Astrocyte of the hippocampus (primary cell): ENCODE data around the gene TRIM8.
"Not testable (repeated sequence)": the region's sequence is repeated elsewhere in the genome, so short reads cannot be mapped to it uniquely, and the experiment has no call there.

Experiments used
- DNase-seq: peaks from one replicate; pipeline ENCODE4 v3.0.0; 2011; ENCODE audit warnings: low read depth, low spot score

The TRIM8 gene

DNA sequence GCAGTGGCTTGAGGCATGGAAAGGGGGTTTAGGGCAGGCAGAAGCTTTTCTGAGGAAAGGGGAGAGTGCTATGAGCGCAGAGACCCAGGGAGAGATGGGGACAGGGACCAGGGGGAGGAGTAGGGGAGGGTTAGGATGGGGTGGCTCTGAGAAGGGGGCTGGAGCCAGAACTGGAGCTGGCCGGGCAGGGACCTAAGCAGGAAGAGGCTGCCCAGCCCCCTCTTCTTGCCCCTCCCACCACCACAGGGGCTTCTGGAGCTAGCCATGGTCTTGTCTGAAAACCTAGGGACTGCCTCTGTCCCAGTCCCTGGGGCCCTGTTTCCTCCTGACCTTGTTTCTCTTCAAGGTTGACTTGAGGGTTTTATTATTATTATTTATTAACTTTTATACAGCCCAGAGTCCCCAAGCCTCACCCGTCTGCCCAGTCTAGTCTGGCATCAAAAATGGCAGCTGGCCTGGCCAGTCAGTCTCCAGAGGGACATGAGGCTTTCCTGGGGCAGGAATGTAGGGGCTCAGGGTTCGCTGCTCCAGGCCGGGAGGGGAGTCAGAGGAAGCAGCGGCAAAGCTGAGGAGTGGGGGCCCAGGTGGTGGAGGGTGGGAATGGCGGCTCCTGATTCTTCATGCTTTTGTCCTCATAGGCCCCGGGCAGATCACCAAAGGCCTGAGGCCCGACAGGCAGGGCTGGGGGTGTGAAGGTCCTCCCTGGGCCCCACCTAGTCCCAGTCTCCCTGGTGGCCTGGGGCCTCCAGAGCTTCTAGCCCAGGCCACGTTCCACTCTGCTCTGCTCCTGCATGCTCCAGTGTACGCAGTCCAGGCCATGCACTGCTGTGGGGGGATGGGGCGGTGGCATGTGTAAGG, 5.7 kb downstream of the TRIM8 start:
- no peak for DNase-seq

DNA sequence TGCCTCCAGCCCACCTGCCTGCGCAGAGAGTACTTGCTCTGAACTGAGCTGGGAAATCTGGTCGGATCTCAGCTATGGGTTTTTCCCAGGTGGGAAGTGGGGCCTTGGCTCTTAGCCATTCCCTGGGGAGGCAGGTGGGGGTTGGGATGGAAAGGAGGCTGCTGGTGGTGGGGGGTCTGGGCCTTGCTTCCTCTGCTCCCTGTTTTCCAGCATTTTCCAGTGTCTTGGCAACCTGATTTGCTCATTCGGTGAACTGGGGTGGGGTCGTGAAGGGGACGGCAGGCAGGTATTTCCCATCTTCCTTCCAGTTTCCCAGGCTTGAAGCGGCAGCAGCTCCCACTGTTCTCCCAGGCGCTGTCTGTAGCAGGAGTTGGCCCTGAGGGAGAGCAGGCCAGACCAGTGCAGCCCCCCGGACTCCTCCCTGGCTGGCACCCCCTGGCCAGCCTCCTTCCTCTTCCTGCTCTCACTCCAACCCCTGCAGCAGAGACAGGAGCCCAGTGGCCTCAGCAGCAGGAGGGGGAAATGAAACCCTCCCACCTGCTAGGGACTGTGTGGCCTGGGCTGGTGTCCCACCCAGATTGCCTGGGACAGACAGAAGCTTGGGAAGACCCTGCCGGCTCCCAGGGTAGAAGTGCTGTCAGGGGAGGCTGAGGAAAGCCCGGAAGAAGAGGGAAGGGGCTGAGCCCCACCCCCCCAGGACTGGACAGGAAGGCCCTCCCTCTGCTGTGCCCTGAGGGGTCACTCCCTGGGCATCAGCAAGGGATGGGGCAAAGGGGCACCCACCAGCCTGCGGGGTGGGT, 6.6 kb downstream of the TRIM8 start:
- DNase-seq, result no peak

DNA sequence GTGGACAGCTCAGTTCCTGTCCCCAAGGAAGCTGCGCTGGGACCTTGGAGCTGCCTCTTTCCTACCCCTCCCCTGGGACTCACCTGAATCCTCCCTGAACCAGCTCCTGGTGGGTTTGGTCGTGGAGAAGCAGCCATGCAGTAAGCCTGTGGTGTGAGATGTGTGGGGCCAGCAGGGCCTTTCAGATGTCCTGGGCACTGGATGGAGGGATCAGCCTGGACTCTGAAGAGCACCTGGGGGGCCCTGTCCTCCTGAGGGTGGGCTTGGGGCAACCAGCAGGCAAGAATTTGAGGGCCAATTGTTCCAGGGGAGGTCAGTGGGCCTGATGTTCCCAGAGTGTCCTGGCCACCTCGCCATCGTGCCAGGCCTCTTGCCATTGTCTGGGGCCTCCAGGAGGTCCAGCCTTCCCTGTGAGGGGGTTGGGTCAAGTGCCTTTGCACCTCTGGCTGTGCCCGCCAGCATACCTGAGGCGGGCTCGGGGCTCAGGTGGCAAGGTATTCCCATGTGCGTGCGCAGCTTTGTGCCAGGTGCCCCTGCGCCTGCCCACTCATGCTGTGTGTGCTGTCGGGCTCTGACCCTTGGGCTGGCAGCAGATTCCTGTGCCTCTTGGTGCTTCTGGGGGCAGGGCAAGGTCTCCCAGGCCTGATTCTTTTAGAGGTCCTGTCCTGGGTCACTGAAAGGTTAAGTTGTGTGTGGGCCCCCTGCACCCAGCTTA, 7.3 kb downstream of the TRIM8 start:
- DNase-seq, result no peak

DNA sequence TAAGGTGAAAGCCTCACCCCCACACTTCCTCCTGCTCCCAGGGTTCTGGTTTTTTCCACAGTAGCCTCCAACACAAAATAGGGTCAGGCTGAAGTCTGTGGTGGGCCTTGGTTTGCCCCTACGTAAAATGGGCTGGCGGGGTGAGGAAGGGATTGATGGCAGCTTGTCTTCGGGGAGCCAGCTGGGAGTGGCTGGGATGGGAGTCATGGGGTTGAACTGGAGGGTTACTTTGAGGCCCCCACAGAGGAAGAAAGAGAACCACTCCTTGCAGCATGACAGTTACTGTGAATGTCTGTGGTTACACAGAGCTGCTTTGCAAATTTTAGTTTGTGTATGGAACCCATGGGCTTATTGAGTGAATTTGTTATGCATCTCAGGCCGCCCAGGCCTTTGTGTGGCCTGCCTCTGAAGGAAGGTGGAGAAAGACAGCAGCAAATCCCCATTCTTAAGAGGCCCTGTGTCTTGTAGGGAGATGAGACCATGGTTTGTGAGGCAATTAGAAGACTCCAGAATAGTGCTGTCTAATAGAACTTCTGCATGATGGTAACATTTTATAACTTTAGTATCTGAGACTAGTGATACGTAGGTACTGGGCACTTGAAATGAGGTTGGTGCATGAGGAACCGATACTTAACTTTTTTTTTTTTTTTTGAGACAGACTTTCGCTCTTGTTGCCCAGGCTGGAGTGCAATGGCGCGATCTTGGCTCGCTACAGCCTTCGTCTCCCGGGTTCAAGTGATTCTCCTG, 8.1 kb downstream of the TRIM8 start:
- DNase-seq, result no peak

DNA sequence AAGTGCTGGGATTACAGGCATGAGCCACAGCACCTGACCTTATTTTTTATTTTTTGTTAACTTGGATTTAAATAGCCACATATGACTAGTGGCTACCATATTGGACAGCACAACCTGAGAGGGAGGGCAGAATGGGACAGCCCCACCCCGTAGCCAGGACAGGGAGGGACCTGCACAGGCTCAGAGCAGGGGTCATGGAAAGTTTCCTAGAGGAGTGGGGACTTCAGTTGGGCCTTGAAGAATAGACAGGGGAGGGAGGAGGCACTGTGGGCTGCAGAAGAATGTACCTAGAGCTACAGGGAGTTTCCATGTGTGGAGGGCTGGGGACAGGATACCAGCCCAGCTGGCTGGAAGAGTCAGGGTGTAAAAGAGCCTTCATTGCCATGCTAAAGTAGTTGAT, 8.8 kb downstream of the TRIM8 start:
- no peak for DNase-seq

DNA sequence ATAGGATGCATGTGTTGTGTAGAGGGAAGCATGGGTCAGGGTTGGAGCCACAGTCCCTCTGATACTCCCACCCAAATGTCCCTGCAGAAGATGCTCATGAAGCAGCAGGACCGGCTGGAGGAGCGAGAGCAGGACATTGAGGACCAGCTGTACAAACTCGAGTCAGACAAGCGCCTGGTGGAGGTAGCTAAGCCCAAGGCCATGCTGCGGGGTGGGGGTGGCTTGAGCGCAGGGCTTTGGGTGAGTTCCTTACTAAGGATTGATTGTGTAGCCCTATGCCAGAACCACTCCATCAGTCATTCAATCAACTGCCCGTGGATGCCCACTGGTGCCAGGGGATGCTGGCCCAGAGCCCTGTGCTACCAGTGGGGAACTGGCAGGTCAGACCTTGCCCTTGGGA, 10.3 kb downstream of the TRIM8 start:
- no peak for DNase-seq

DNA sequence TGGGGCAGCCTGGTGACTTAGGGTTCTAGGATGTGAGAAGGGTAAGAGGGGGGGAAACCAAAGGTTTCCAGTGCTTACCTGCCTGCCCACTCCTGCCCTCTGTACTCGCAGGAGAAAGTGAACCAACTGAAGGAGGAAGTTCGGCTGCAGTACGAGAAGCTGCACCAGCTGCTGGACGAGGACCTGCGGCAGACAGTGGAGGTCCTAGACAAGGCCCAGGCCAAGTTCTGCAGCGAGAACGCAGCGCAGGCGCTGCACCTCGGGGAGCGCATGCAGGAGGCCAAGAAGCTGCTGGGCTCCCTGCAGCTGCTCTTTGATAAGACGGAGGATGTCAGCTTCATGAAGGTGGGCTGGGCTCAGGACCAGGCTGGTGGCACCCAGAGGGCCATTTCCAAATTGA, 10.7 kb downstream of the TRIM8 start:
- no peak for DNase-seq

DNA sequence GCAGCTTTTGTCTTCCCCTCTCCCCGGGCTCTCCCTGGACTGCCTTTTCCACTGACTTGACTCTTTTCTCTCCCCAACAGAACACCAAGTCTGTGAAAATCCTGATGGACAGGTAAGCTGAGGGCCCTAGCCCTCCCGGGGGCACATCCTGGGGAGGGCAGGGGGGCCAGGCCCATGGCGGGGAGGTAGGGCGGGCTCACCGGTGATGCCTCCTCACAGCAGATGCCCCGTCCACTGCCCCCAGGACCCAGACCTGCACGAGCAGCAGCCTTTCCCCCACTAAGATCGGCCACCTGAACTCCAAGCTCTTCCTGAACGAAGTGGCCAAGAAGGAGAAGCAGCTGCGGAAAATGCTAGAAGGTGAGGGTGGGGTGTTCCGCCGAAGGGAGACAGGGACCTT, 11.7 kb downstream of the TRIM8 start:
- no peak for DNase-seq

DNA sequence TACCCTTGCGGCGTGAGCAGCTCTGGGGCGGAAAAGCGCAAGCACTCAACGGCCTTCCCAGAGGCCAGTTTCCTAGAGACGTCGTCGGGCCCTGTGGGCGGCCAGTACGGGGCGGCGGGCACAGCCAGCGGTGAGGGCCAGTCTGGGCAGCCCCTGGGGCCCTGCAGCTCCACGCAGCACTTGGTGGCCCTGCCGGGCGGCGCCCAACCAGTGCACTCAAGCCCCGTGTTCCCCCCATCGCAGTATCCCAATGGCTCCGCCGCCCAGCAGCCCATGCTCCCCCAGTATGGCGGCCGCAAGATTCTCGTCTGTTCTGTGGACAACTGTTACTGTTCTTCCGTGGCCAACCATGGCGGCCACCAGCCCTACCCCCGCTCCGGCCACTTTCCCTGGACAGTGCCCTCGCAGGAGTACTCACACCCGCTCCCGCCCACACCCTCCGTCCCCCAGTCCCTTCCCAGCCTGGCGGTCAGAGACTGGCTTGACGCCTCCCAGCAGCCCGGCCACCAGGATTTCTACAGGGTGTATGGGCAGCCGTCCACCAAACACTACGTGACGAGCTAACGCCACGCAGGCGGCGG, 12.6 kb downstream of the TRIM8 start:
- DNase-seq, result no peak

DNA sequence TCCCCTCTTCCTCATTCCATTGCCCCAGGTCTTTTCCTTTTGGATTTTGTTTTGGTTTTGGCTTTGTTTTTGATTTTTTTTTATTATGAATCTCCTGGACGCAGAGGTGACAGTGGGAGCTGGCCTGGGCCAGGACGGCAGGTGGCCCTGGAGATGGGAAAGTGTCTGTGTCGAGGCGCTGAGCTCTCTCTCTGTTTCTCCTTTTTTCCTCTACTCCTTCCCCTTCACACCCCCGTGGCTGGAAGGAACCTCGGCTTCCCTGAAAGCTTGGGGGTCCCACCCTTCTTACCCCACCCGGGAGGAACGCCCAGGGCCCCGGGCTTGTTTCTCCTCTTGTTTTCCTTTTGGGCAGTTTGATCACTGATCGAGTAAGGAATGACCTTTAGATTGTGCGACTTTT, 13.2 kb downstream of the TRIM8 start:
- DNase-seq, result no peak

DNA sequence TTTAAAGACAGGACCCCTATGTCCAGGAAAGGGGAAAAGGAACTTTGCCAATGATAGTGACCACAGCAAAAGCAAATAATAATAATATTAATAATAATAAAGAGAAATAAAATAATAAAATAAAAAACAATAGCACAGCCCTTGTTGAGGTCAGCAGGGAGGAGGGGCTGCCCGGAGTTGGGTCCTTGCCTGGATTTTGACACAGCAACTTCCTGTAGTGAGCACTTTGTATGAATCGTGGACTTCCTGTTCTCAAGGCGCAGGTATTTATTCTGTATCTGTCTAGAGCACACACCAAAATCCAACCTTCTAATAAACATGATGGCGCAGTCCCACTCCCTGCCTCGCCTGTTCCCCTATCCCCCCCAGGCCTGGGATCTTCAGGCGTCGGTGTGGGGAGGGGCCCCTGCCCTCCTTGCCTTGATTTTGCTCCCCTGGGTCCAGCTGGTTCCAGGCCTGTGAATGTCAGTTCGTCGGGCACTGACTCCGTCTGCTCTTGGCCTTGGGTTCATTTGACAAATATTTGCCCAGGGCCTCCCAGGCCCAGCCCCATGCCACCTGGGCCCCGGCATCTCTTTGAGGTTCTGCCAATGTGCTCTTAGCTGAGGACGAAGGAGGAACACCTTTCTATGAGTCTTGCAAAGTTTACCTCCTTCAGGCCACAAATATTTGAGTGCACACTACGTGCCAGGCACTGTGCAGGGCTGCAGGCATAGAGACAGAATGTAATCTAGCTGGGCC, 13.9 kb downstream of the TRIM8 start:
- DNase-seq, result no peak

DNA sequence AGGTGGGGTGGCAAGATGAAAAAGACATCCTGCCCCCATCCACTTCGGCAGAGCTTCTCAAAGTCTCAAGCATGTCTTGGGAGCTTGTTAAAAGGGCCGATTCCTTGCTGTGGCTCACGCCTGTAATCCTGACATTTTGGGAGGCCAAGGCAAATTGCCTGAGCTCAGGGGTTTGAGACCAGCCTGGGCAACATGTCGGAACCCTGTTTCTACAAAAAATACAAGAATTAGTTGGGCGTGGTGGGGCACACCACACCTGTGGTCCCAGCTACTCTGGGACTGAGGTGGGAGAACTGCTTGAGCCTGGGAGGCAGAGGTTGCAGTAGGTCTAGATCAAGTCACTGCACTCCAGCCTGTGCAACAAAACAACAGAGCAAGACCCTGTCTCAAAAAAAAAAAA, 14.5 kb downstream of the TRIM8 start:
- DNase-seq, result no peak

DNA sequence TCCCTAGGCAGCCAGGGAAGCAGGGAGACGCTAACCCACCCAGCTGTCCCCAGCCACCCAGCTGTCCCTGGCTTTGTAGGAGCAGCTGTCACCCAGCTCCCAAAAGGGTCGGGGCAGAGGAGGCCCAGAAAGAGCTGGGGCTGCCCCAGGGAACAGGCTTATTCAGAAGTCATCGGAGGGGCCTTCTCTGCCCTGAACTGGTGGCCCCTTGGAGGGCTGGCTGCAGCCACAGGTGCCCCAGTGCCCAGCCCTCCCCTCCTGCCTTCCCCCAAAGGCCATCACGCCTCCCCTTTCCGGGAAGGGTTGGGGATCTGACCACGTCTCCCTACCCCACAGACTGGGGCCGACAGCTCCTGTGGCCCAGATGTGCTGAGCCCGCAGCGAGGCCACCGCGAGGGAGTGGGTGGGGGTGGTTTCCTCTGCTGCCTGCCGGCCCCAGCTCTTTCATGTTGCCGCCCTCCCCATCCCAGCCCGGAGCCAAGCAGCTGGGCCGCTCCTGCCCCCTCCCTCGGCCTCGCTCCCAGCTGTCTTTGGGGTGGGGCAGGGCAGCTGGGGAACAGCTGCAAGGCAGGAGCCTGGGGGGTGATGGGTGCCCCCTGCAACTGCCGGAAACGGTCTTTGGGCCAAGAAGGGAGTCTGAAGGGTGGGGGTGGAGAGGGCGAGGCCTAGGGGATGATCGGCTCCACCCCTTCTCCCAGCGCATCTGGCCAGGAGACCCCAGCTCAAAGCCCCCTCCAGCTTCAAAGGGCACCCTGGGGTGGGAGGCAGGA, 16.8 kb downstream of the TRIM8 start:
- DNase-seq, result peak; percentile 47

DNA sequence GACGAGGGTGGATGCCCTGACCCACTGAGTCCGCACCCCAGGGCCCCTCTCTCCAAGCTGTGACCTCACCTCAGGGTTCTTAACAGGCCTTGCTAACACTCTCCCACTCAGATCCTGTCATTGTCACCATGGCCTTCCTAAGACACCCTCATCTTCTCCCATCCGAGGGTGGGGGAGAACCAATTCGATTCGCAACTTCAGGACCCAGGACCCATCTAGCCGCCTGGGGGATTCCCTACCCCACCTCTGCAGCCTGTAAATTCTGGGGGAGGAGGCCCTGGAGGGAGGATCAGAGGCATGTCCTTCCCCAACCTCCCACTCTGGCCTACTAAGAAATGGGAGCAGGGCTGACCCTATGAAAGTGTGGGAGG, 17.4 kb downstream of the TRIM8 start:
- no peak for DNase-seq

DNA sequence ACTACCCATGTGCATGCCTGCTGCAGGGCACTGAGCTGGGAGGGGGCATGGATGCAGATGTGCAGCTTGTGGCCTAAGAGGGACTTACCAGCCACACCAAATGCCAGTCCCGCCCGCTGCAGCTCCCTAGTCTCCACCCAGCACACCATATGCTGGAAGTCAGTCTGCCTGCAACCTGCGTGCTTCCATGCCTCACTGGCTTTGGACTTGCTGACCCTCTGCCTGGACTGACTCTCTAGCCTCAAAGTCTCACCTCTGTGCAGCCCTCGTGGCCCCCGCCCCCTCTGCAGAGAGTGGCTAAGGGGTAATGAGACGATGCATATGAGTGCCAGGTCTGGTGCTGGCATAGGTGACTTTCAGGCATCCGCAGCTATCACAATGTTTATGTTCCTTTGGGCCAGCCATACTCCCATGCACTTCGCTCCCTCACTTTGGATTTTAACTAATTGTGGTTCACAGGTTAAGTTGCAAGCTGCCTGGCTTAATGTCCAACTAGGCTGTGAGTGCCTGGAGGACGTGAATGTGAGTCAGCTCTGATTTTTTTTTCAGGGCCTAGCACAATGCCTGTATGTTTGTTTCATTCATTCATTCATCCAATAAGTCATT, 21.7 kb downstream of the TRIM8 start:
- no peak for DNase-seq

DNA sequence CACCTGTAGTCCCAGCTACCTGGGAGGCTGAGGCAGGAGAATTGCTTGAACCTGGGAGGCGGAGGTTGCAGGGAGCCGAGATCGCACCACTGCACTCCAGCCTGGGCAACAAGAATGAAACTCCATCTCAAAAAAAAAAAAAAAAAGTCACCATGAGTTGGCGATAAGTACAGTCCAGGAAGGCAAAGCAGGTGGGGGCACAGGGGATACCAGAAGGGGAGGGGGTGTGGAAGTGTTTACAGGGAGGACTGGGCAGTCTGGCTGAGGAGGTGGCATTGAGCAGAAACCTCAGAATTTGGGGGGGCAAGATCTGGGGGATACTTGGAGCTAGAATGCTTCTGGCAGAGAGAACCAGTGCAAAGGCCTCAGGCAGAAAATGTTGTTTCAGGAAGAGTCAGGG, 23.1 kb downstream of the TRIM8 start:
- DNase-seq, result not testable (repeated sequence)

DNA sequence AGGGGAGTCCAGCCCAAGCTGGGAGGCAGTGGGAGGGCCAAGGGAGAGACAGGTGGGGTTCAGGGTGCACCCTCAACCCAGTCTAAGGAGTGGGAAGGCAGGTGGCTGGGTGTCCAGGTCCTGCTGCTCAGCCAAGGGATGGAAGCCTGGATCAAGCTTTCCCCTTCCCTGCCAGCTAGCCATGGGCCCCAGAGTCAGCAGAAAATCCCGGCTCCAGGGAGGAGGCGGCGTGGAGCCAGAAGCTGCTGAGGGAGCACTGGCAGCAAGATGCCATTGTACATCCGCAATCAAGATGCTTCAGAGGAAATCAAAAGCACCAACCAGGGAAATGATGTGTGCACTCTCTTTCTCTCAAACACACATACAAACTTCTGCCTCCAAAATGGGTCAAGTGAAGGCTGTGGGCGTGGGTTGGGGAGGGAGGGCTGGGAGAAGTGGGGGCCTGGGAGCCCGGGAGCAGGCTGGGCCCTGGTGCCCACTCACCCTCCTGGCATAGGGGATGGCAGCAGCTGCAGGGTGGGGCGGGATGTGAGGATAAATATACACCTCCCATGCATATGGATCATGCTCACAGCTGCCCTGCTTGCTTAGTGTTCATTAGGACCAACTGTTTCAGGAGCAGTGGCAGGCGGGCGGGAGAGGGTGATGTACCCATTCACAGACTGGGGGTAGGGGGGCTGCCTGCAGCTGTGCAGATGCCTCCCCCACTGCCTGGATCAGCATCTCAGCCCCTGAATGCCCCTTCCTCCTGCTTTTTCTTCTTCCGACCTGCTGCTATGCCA, 24.2 kb downstream of the TRIM8 start:
- DNase-seq, result no peak

DNA sequence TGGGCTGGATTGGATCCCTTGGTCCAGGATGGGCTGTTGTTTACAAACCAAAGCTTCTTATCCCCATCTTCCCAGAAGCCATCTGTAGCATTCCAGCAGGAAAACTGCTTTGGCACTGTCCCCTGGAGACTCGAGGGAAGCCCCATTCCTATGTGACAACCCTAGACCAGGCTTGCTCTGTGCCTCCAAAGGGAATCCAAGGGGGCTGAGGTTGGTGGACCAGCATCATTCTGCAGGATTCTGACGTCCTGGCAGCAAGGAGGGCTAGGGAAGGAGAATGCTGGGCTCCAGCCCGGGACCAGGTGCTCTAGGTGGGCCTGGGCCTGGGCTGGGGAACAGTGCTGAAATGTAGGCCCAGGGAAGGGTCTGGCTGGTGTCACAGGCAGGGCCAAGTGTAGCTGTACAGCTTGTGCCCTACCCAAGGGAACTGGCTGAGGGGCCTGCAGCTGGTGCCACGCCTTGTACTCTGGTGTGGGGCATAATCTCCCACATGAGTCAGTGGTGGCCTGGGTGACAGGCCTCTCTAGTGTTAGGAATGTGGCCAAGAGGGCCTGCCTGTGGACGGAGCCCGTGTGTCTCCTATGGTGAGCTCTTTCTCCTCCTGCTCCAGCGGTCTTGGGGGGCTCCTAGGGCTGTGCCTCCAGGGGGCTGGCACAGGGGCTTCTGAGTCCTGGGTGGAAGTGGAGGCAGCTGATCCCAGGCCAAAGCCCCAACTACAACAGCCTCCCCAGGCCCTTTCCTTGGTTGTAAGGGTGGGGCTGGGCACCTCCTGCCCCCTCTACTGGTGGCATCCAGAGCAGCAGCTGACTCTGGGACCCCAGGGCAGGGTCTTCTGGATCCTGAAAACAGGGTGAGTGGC, 25.2 kb downstream of the TRIM8 start:
- peak; percentile 71 for DNase-seq
